D721Med (cell line): Measurements from ENCODE around the gene EGFR.

Experiments used
- DNase-seq: peaks from one replicate; pipeline ENCODE4 v3.0.0; 2011; ENCODE audit warnings: low spot score; ENCODE audit not compliant: insufficient read length
- FAIRE-seq: peaks from 2 replicates; lab custom pipeline; 2011; peaks lifted over from hg19 to GRCh38; lab: Jason Lieb, UNC
- TF ChIP-seq, protein P1 (sequence below): IDR thresholded peaks from 2 replicates; pipeline ENCODE4 v1.5.1; 2012; ENCODE audit warnings: mild to moderate bottlenecking, control low read depth; ENCODE audit not compliant: insufficient read depth; ENCODE audit errors: missing control alignments

EGFR gene

DNA sequence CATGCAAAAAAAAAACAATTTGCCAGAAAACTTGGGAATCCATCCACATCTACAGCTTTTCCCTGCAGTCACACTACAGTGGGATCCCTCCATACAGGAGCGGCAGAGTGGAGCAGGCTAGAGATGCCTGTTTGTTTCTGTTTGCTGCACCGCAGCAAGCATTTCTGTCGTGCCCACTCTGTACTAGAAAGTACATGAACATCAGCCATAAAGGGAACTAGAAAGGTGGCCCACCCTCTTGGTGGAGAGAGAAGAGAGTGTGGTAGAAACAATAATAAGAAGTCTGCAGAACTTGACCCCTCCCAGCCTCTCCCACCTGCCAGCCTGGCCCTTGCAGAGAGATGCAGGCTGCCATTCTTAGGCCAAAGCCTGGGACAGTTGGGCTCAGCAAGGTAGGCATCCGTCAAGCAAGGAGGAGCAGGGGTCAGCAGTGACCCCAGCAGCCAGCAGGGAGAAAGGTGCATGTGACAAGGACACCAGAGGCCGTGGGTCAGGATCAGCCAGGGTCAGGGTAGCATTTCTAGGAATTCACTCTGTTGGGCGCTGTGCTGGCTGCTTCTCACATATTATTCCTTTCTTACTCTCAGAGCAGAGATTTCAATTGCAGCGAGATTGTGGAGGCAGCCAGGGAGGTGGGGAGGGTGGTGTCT lies 171.8 kb downstream of the EGFR start:
- DNase-seq (no peak), FAIRE-seq (no peak)
- TF ChIP-seq, protein P1, sequence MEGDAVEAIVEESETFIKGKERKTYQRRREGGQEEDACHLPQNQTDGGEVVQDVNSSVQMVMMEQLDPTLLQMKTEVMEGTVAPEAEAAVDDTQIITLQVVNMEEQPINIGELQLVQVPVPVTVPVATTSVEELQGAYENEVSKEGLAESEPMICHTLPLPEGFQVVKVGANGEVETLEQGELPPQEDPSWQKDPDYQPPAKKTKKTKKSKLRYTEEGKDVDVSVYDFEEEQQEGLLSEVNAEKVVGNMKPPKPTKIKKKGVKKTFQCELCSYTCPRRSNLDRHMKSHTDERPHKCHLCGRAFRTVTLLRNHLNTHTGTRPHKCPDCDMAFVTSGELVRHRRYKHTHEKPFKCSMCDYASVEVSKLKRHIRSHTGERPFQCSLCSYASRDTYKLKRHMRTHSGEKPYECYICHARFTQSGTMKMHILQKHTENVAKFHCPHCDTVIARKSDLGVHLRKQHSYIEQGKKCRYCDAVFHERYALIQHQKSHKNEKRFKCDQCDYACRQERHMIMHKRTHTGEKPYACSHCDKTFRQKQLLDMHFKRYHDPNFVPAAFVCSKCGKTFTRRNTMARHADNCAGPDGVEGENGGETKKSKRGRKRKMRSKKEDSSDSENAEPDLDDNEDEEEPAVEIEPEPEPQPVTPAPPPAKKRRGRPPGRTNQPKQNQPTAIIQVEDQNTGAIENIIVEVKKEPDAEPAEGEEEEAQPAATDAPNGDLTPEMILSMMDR = no peak

GRCh38 chr7:55191161-55191925 lies 172.5 kb downstream of the EGFR start:
- FAIRE-seq = no peak
- TF ChIP-seq, protein P1 = no peak
- no peak for DNase-seq

DNA sequence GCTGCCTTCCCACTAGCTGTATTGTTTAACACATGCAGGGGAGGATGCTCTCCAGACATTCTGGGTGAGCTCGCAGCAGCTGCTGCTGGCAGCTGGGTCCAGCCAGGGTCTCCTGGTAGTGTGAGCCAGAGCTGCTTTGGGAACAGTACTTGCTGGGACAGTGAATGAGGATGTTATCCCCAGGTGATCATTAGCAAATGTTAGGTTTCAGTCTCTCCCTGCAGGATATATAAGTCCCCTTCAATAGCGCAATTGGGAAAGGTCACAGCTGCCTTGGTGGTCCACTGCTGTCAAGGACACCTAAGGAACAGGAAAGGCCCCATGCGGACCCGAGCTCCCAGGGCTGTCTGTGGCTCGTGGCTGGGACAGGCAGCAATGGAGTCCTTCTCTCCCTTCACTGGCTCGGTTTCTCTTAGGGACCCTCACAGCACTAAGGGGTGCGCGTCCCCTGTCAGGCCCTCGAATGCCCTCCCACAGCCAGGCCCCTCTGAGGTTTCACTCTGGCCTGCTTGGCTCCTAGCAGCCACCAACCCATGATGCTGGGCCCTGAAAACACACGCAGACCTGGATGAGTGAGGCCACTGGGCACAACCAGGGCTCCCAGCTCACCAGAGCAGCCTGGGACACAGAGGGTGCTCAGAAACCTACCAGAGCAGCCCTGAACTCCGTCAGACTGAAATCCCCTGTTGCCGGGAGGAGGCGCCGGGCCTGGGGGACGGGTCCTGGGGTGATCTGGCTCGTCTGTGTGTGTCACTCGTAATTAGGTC lies 173.3 kb downstream of the EGFR start:
- TF ChIP-seq, protein P1 = no peak
- no peak for FAIRE-seq
- DNase-seq = no peak

DNA sequence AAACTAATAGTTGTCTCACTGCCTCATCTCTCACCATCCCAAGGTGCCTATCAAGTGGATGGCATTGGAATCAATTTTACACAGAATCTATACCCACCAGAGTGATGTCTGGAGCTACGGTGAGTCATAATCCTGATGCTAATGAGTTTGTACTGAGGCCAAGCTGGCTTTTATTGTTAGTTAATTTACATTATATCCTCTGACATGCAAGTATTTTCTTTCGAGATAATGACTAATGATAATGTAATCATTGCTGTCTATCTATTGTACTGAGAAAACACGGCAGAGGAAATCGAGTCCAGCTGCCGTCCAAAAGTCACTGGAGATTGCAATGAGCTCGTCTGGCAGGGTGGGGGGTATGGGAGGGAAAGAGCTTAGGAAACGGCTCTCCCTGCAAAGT lies 173.9 kb downstream of the EGFR start:
- no peak for DNase-seq
- TF ChIP-seq, protein P1 = no peak
- FAIRE-seq = no peak

DNA sequence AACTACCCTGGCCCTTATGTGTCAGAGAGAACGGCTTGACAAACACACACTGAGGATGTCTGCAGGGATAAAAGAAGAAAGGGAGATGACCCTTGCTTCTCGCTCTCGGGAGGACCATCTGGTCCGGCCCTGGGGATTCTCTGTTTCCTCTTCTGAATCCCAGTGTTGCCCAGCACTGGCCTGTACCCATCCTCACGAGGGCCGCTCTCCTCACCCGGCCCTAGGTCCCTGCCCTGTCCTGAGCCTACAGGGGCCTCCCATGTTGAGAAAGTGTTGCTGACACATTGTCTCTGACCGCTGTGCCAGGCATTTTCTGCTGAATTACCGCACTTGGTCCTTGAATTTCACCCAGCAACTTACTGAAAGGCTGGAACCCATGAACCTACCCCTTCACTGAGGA lies 174.4 kb downstream of the EGFR start:
- DNase-seq (no peak), FAIRE-seq (no peak)
- TF ChIP-seq, protein P1 = no peak

DNA sequence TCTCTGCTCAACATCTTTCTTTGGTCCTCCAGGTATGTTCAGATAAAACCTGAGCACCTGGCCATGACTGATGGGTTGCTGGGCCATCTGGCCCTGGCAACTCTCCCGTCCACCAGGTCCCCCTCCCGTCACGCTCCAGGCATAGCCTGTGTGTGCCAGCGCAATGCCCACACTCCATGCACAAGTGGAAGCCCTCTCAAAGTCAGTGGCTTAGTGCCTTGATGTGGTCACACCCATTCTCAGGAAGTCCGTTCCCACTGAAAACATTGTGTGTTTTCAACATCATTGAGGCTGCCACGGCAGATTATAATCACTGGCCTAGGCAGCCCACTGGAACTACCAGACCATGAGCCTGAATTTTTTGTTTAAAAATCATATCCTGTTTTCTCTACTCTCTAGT lies 175.7 kb downstream of the EGFR start:
- no peak for FAIRE-seq
- TF ChIP-seq, protein P1 = no peak
- no peak for DNase-seq
